Measurements from ENCODE around the gene IAH1. TPM values are rescaled to one million over a fixed set of nuclear protein-coding genes. Genes with fewer than 3 reads are reported as not detected.

Gene IAH1
- total and polyA plus RNA-seq, 2 donors (not counting 1 experiment from before 2014, with no cell fraction given) = 92.5 to 127 TPM

DNA sequence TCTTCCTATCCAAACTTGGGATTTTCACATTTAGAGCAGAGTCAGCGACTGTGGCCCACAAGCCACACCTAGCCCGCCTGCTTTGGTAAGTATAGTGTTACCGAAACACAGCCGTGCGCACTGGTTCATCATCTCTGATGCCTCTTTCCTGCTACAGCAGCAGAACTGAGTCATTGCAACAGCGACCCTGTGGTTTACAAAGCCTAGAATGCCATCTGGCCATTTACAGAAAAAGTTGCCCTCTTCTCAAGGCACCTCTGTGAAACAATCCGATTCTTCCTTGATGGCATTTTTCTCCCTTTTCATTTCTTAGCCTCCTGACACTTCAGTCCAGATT is 10.7 kb upstream of the IAH1 start:
- peak; percentile 37 to 65 for DNase-seq (ENCODE audit: low read depth in 2 of 2)
- Histone ChIP-seq H3K79me2 (ENCODE audit: control insufficient read depth, insufficient read depth, low read length) (no peaks in the 10 kb centered on the region), H3K9ac (ENCODE audit: insufficient read depth, low read length) (no peak overlapping the region), H3K27me3 (ENCODE audit: control insufficient read depth, insufficient read depth, low read length) (no peaks in the 10 kb centered on the region), H3K27ac (ENCODE audit: insufficient read depth, low read length) (no peak overlapping the region), H3K36me3 (ENCODE audit: control insufficient read depth, insufficient read depth, low read length) (peaks cover 5% of the 10 kb centered on the region), H4K20me1 (ENCODE audit: control insufficient read depth, extremely low read depth, insufficient read depth, low read length) (no peaks in the 10 kb centered on the region), H3K4me1 (ENCODE audit: control insufficient read depth, extremely low read depth, insufficient read depth, low read length) (no peaks in the 10 kb centered on the region), H3K4me3 (replicated peaks in 1 of 4; ENCODE audit: control extremely low read depth in 1 of 4, insufficient read depth in 1 of 4, low read depth in 3 of 4, low read length in 4 of 4) (no peak overlapping the region), H3K9me3 (ENCODE audit: control insufficient read depth, insufficient read depth, low read depth, low read length) (no peaks in the 10 kb centered on the region), H2AFZ (ENCODE audit: low read length) (no peak overlapping the region), H3K4me2 (ENCODE audit: extremely low read depth, insufficient read depth, low read length) (no peak overlapping the region)
- TF ChIP-seq, protein P1, sequence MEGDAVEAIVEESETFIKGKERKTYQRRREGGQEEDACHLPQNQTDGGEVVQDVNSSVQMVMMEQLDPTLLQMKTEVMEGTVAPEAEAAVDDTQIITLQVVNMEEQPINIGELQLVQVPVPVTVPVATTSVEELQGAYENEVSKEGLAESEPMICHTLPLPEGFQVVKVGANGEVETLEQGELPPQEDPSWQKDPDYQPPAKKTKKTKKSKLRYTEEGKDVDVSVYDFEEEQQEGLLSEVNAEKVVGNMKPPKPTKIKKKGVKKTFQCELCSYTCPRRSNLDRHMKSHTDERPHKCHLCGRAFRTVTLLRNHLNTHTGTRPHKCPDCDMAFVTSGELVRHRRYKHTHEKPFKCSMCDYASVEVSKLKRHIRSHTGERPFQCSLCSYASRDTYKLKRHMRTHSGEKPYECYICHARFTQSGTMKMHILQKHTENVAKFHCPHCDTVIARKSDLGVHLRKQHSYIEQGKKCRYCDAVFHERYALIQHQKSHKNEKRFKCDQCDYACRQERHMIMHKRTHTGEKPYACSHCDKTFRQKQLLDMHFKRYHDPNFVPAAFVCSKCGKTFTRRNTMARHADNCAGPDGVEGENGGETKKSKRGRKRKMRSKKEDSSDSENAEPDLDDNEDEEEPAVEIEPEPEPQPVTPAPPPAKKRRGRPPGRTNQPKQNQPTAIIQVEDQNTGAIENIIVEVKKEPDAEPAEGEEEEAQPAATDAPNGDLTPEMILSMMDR (conservative IDR thresholded peaks at IDR 0.05 in 1 of 2, IDR thresholded peaks at IDR 0.05 in 1 of 2; ENCODE audit: low read depth in 1 of 2, low read length in 2 of 2) = no peak
- TF ChIP-seq EZH2 (IDR thresholded peaks at IDR 0.05; ENCODE audit: low read length, missing control alignments) = no peak

DNA sequence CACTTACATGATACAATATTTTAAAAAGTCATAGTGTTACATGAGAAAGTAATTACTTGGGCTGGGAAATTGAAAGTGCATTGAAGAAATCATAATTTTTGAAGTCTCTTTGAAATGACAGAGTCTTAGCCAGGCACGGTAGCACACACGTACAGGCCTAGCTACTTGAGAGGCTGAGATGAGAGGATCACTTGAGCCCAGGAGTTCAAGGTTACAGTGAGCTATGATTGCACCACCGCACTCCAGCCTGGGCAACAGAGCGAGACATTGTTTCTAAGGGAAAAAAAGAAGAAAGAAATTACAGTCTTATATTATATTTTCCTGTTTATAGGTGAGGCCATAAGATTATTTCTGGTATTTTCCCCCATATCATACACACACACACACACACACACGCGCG is 9.2 kb upstream of the IAH1 start:
- no peak overlapping the region for H3K4me2 ChIP-seq (ENCODE audit: extremely low read depth, insufficient read depth, low read length)
- H3K27me3 ChIP-seq (ENCODE audit: control insufficient read depth, insufficient read depth, low read length) = no peaks in the 10 kb centered on the region
- H3K9me3 ChIP-seq (ENCODE audit: control insufficient read depth, insufficient read depth, low read depth, low read length) = no peaks in the 10 kb centered on the region
- peaks cover 7% of the 10 kb centered on the region for H3K36me3 ChIP-seq (ENCODE audit: control insufficient read depth, insufficient read depth, low read length)
- no peak for DNase-seq (ENCODE audit: low read depth in 2 of 2)
- TF ChIP-seq, protein P1 (conservative IDR thresholded peaks at IDR 0.05 in 1 of 2, IDR thresholded peaks at IDR 0.05 in 1 of 2; ENCODE audit: low read depth in 1 of 2, low read length in 2 of 2) = no peak
- TF ChIP-seq EZH2 (IDR thresholded peaks at IDR 0.05; ENCODE audit: low read length, missing control alignments) = no peak
- no peak overlapping the region for H3K27ac ChIP-seq (ENCODE audit: insufficient read depth, low read length)
- no peaks in the 10 kb centered on the region for H3K79me2 ChIP-seq (ENCODE audit: control insufficient read depth, insufficient read depth, low read length)
- H3K4me3 ChIP-seq (replicated peaks in 1 of 4; ENCODE audit: control extremely low read depth in 1 of 4, insufficient read depth in 1 of 4, low read depth in 3 of 4, low read length in 4 of 4) = no peak overlapping the region
- no peaks in the 10 kb centered on the region for H3K4me1 ChIP-seq (ENCODE audit: control insufficient read depth, extremely low read depth, insufficient read depth, low read length)
- H3K9ac ChIP-seq (ENCODE audit: insufficient read depth, low read length) = no peak overlapping the region
- H2AFZ ChIP-seq (ENCODE audit: low read length) = no peak overlapping the region
- H4K20me1 ChIP-seq (ENCODE audit: control insufficient read depth, extremely low read depth, insufficient read depth, low read length) = no peaks in the 10 kb centered on the region

DNA sequence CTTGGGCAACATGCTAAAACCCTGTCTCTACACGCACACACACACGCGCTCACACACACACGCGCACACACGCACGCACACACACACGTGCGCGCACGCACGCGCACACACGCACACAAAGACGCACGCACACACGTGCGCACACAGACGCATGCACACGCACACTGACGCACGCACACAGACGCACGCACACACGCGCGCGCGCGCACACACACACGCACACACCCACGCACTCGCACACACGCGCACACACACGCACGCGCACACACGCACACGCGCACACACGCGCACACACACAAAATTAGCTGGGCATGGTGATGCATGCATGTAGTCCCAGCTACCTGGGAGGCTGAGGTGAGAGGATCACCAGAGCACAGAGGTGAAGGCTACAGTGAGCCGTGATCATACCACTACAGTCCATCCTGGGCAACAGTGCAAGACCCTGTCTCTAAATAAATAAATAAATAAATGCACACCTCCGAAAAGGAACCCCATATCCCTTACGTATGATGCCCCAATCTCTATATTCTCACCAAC is 8.1 kb upstream of the IAH1 start:
- no peaks in the 10 kb centered on the region for H3K79me2 ChIP-seq (ENCODE audit: control insufficient read depth, insufficient read depth, low read length)
- H3K4me3 ChIP-seq (replicated peaks in 1 of 4; ENCODE audit: control extremely low read depth in 1 of 4, insufficient read depth in 1 of 4, low read depth in 3 of 4, low read length in 4 of 4) = no peak overlapping the region
- no peaks in the 10 kb centered on the region for H3K9me3 ChIP-seq (ENCODE audit: control insufficient read depth, insufficient read depth, low read depth, low read length)
- TF ChIP-seq EZH2 (IDR thresholded peaks at IDR 0.05; ENCODE audit: low read length, missing control alignments) = no peak
- TF ChIP-seq, protein P1 (conservative IDR thresholded peaks at IDR 0.05 in 1 of 2, IDR thresholded peaks at IDR 0.05 in 1 of 2; ENCODE audit: low read depth in 1 of 2, low read length in 2 of 2) = no peak
- H4K20me1 ChIP-seq (ENCODE audit: control insufficient read depth, extremely low read depth, insufficient read depth, low read length) = no peaks in the 10 kb centered on the region
- H2AFZ ChIP-seq (ENCODE audit: low read length) = no peak overlapping the region
- no peaks in the 10 kb centered on the region for H3K27me3 ChIP-seq (ENCODE audit: control insufficient read depth, insufficient read depth, low read length)
- no peak overlapping the region for H3K9ac ChIP-seq (ENCODE audit: insufficient read depth, low read length)
- no peak overlapping the region for H3K27ac ChIP-seq (ENCODE audit: insufficient read depth, low read length)
- no peak for DNase-seq (ENCODE audit: low read depth in 2 of 2)
- H3K4me2 ChIP-seq (ENCODE audit: extremely low read depth, insufficient read depth, low read length) = no peak overlapping the region
- peaks cover 7% of the 10 kb centered on the region for H3K36me3 ChIP-seq (ENCODE audit: control insufficient read depth, insufficient read depth, low read length)
- no peaks in the 10 kb centered on the region for H3K4me1 ChIP-seq (ENCODE audit: control insufficient read depth, extremely low read depth, insufficient read depth, low read length)
